HPDE6-E6E7 (cell line): ENCODE data around the gene DAPL1.
"Not testable (repeated sequence)": the region's sequence is repeated elsewhere in the genome, so short reads cannot be mapped to it uniquely, and the experiment has no call there.

Experiments
- DNase-seq: peaks from one replicate; pipeline ENCODE4 v3.0.0; 2011; ENCODE audit warnings: missing footprints; ENCODE audit errors: extremely low spot score

Gene DAPL1

GRCh38 chr2:158822193-158822592 lies 27.1 kb downstream of the DAPL1 start:
- no peak for DNase-seq

GRCh38 chr2:158823486-158824237 lies 28.5 kb downstream of the DAPL1 start:
- DNase-seq: no peak

- DNase-seq: no peak
Measured at GRCh38 chr2:158825021-158825420, 29.9 kb downstream of the DAPL1 start.

GRCh38 chr2:158826965-158827364 lies 31.8 kb downstream of the DAPL1 start:
- DNase-seq: no peak

- no peak for DNase-seq
Measured at GRCh38 chr2:158828378-158829164, 33.5 kb downstream of the DAPL1 start.

GRCh38 chr2:158829167-158829566 lies 34.0 kb downstream of the DAPL1 start:
- DNase-seq: no peak

- DNase-seq: no peak
Measured at GRCh38 chr2:158830201-158830600, 35.1 kb downstream of the DAPL1 start.

GRCh38 chr2:158835431-158835830 lies 40.3 kb downstream of the DAPL1 start:
- DNase-seq: no peak

- DNase-seq: no peak
Measured at GRCh38 chr2:158837645-158838044, 42.5 kb downstream of the DAPL1 start.

GRCh38 chr2:158841850-158842249 lies 46.7 kb downstream of the DAPL1 start:
- no peak for DNase-seq

GRCh38 chr2:158845444-158845843 lies 50.3 kb downstream of the DAPL1 start:
- DNase-seq: no peak

GRCh38 chr2:158845859-158846258 lies 50.7 kb downstream of the DAPL1 start:
- no peak for DNase-seq

- not testable (repeated sequence) for DNase-seq
Measured at GRCh38 chr2:158847526-158847925, 52.4 kb downstream of the DAPL1 start.

- not testable (repeated sequence) for DNase-seq
Measured at GRCh38 chr2:158848031-158848970, 53.2 kb downstream of the DAPL1 start.

- not testable (repeated sequence) for DNase-seq
Measured at GRCh38 chr2:158860179-158860578, 65.1 kb downstream of the DAPL1 start.

GRCh38 chr2:158861626-158862025 lies 66.5 kb downstream of the DAPL1 start:
- not testable (repeated sequence) for DNase-seq

- not testable (repeated sequence) for DNase-seq
Measured at GRCh38 chr2:158865469-158865868, 70.4 kb downstream of the DAPL1 start.
